Prostate gland (tissue), 2 donors: Measurements from ENCODE around the gene ATXN1. TPM values are rescaled to one million over a fixed set of nuclear protein-coding genes. Genes with fewer than 3 reads are reported as not detected.
"Not testable (repeated sequence)": the region's sequence is repeated elsewhere in the genome, so short reads cannot be mapped to it uniquely, and the experiment has no call there.

Source experiments
- DNase-seq: peaks from one replicate; pipeline ENCODE4 v3.0.0-alpha.2; 2019; ENCODE audit warnings: low spot score
- H3K27ac ChIP-seq, 2 donors: fragments of 200-600 bp; sonication (generic); 2 replicates each; pipeline ENCODE4 v1.5.1; 2017 to 2019
- H3K27me3 ChIP-seq: fragments of 200-600 bp; sonication (generic); replicated peaks from 2 replicates; pipeline ENCODE4 v1.5.1; 2019; ENCODE audit not compliant: insufficient read depth
- H3K36me3 ChIP-seq, 2 donors: fragments of 200-600 bp; sonication (generic); 1 replicate in 1 of 2; 2 replicates in 1 of 2; pipeline versions ENCODE4 v1.5.1 to v1.8.1; 2017 to 2019
- H3K4me1 ChIP-seq: fragments of 200-600 bp; sonication (generic); replicated peaks from 2 replicates; pipeline ENCODE4 v1.5.1; 2019
- H3K4me3 ChIP-seq, 2 donors: fragments of 200-600 bp; sonication (generic); 2 replicates each; pipeline ENCODE4 v1.5.1; 2017 to 2019
- H3K9me3 ChIP-seq: fragments of 200-600 bp; sonication (generic); 2 replicates; pipeline ENCODE4 v1.5.1; 2017
- CTCF ChIP-seq, 4 experiments: fragments of 200-600 bp in 2 of 4; fragments of 450-650 bp in 2 of 4; sonication (generic) in 2 of 4; IDR thresholded peaks; 1 replicate in 3 of 4; 2 replicates in 1 of 4; pipeline ENCODE4 v1.5.1; 2016 to 2019; ENCODE audit warnings: antibody characterized with exemption in 4 of 4, mild to moderate bottlenecking in 2 of 4, moderate library complexity in 2 of 4
- POLR2A ChIP-seq: fragments of 450-650 bp; IDR thresholded peaks from one replicate; pipeline ENCODE4 v1.6.1; 2016; ENCODE audit warnings: antibody characterized with exemption, mild to moderate bottlenecking
- POLR2AphosphoS5 ChIP-seq: sonication (generic); formaldehyde crosslinking; IDR thresholded peaks from one replicate; pipeline ENCODE4 v1.6.1; 2017; ENCODE audit warnings: antibody characterized with exemption
- WGBS: methylation state at CpG from one replicate; pipeline ENCODE4 v1.1.5; 2018; 5-methylcytosine and 5-hydroxymethylcytosine counted together
- intact Hi-C: fragments of 100-400 bp; cut with DNase I; formaldehyde crosslinking; loops from one replicate; pipeline ENCODE4 v1.14.2; 2022
- total RNA-seq, 2 donors: library from RNA; depleted of rRNA; stranded (reverse); fragments of >200 nt; gene quantifications; one replicate each; pipeline ENCODE4 v1.1.0, GENCODE V29; 2016

ATXN1 gene
- total RNA-seq, 2 donors from 2014 or later: 28.5 to 89.0 TPM

GRCh38 chr6:16388488-16388887, 372.8 kb downstream of the ATXN1 start:
- Histone ChIP-seq H3K27ac (no peak overlapping the region), H3K36me3 (no peaks in the 10 kb centered on the region), H3K4me3 (no peak overlapping the region), H3K27me3 (no peaks in the 10 kb centered on the region), H3K9me3 (no peaks in the 10 kb centered on the region), H3K4me1 (no peaks in the 10 kb centered on the region)
- DNase-seq: no peak
- 81% methylated on average over 1 of the region's 1 CpG for WGBS
- intact Hi-C loops: no loop called here
- TF ChIP-seq POLR2AphosphoS5 (no peak), CTCF (IDR thresholded peaks at IDR 0.05) (no peak), POLR2A (no peak)

- no peak for TF ChIP-seq CTCF (IDR thresholded peaks at IDR 0.05)
- no peak for TF ChIP-seq POLR2A
- TF ChIP-seq POLR2AphosphoS5: no peak
- no peak for DNase-seq
- intact Hi-C loops: no loop called here
- Histone ChIP-seq H3K27me3 (no peaks in the 10 kb centered on the region), H3K4me1 (no peaks in the 10 kb centered on the region), H3K36me3 (no peaks in the 10 kb centered on the region), H3K9me3 (no peaks in the 10 kb centered on the region), H3K4me3 (no peak overlapping the region), H3K27ac (no peak overlapping the region)
- 92% methylated on average over 5 of the region's 5 CpGs for WGBS
Measured at GRCh38 chr6:16386057-16386456, 375.2 kb downstream of the ATXN1 start.

GRCh38 chr6:16383607-16384206, 377.6 kb downstream of the ATXN1 start:
- DNase-seq: no peak
- no peaks in the 10 kb centered on the region for H3K4me1 ChIP-seq
- no peaks in the 10 kb centered on the region for H3K9me3 ChIP-seq
- no peaks in the 10 kb centered on the region for H3K27me3 ChIP-seq
- H3K36me3 ChIP-seq: no peaks in the 10 kb centered on the region
- H3K27ac ChIP-seq: no peak overlapping the region
- no peak overlapping the region for H3K4me3 ChIP-seq
- TF ChIP-seq POLR2A (no peak), CTCF (IDR thresholded peaks at IDR 0.05) (no peak), POLR2AphosphoS5 (no peak)
- intact Hi-C loops: no loop called here
- WGBS: 94% methylated on average over 5 of the region's 5 CpGs

DNA sequence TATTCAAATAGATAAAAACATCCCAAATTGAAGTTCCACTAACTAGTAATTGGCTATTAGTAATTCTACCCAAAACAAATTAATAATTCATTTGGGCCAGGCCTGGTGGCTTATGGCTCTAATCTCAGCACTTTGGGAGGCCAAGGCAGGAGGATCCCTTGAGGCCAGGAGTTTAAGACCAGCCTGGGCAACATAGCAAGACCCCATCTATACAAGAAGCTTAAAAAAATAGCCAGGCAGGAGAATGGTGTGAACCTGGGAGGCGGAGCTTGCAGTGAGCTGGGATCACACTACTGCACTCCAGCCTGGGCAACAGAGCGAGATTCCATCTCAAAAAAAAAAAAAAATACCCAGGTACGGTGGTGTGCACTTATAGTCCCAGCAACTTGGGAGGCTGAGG, 379.3 kb downstream of the ATXN1 start:
- intact Hi-C loops, H3K36me3 ChIP-seq, H3K4me3 ChIP-seq, H3K27me3 ChIP-seq, H3K9me3 ChIP-seq, DNase-seq, H3K4me1 ChIP-seq, H3K27ac ChIP-seq: not testable (repeated sequence)
- 93% methylated on average over 3 of the region's 3 CpGs for WGBS

DNA sequence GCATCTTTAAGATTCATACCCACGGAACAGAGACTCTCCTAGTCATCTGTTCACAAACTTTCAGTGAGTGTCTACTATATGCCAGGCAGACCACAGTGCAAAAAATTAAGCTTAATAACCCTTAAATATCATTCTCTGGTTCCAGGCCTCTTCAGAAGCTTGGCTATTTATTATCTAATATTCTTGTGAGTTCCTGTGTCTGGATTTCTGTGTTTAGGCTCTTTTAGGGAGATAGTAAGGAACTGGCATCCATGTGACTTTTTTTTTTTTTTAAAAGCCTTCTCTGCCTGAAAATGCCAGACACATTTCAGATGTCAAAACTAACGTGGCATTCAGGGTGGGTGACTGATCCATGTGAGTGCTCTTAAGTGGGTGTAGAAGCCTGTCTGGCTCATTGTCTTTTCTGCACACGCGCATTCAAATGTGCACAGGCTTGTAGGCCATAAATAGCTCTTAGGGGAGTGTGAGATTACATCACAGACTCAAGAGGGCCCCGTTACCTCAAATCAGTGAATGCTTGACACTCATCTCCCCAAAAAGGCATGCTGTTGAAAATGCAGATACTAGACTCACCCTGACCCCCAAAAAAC, 380.9 kb downstream of the ATXN1 start:
- Histone ChIP-seq H3K27ac (no peak overlapping the region), H3K4me3 (no peak overlapping the region), H3K4me1 (no peaks in the 10 kb centered on the region), H3K9me3 (no peaks in the 10 kb centered on the region), H3K27me3 (no peaks in the 10 kb centered on the region), H3K36me3 (no peaks in the 10 kb centered on the region)
- 85% methylated on average over 5 of the region's 5 CpGs for WGBS
- TF ChIP-seq POLR2AphosphoS5 (no peak), POLR2A (no peak), CTCF (IDR thresholded peaks at IDR 0.05) (no peak)
- DNase-seq: no peak
- intact Hi-C loops: no loop called here

DNA sequence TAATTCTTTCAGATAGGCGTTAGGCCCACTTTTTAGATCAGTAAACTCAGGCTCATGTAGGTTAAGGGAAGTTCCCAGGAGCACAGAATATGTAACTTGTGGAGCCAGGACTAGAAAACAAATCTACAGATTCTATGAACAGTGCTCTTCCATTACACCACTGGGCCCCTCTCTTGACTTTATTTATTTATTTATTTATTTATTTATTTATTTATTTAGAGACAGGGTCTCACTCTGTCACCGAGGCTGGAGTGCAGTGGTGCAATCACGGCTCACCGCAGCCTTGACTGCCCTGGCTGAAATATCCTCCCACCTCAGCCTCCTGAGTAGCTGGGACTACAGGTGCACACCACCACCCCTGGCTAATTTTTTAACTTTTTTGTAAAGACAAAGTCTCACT, 382.9 kb downstream of the ATXN1 start:
- WGBS: 98% methylated on average over 4 of the region's 4 CpGs
- H3K9me3 ChIP-seq, H3K27me3 ChIP-seq, H3K4me1 ChIP-seq, H3K4me3 ChIP-seq, H3K27ac ChIP-seq, intact Hi-C loops, H3K36me3 ChIP-seq, DNase-seq: not testable (repeated sequence)
